ENCODE data around the gene TCF12.

Gene TCF12

GRCh38 chr15:57337868-57338411 lies 419.5 kb downstream of the TCF12 start:
- peak; percentile 8 for TF ChIP-seq CTCF (IDR thresholded peaks at IDR 0.05; ENCODE audit: low read depth, low read length, missing control alignments)
- no peak overlapping the region for H3K4me3 ChIP-seq (replicated peaks; ENCODE audit: low read depth, low read length)
- DNase-seq (ENCODE audit: extremely low read depth, low read depth): no peak

- DNase-seq (ENCODE audit: extremely low read depth, low read depth): no peak
- H3K4me3 ChIP-seq (replicated peaks; ENCODE audit: low read depth, low read length): no peak overlapping the region
- no peak for TF ChIP-seq CTCF (IDR thresholded peaks at IDR 0.05; ENCODE audit: low read depth, low read length, missing control alignments)
Observed at GRCh38 chr15:57339321-57339720, 420.9 kb downstream of the TCF12 start.

All from HFF-Myc (cell line).